ENCODE measurements around the gene AGPAT4. TPM values are rescaled to one million over a fixed set of nuclear protein-coding genes. Genes with fewer than 3 reads are reported as not detected.

The AGPAT4 gene
- total and polyA plus RNA-seq, 2 donors (not counting 3 experiments of a cell fraction or from before 2014, with no cell fraction given): 10.2 to 15.2 TPM

DNA sequence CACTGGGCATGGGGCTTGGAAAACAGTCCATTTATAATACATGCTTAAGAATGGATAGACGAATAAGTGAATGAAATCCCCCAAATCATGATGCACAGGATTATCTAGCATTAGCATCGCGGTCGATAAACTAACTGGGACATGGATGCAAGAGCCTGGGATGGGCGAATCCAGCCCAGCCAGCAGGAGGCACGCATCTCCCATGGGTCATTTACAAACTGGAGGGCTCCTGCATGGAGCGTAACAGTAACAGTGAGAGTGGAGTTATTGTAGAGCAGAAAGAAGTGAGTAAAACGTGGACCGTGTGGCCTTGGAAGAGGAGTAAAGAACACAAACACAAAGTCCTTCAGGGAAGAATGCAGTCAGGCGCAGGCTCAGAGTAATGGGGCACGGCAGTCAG, 136.5 kb downstream of the AGPAT4 start:
- Histone ChIP-seq H3K79me2 (ENCODE audit: control insufficient read depth, insufficient read depth, low read length) (no peaks in the 10 kb centered on the region), H3K9me1 (replicated peaks; ENCODE audit: control insufficient read depth, extremely low read depth, insufficient read depth, low read length) (no peaks in the 10 kb centered on the region), H3K27me3 (ENCODE audit: control insufficient read depth in 2 of 2, insufficient read depth in 2 of 2, low read length in 2 of 2) (no peaks in the 10 kb centered on the region), H3K27ac (ENCODE audit: insufficient read depth, low read depth, low read length) (no peak overlapping the region), H3K4me2 (ENCODE audit: insufficient read depth, low read length) (no peak overlapping the region), H2AFZ (ENCODE audit: low read depth, low read length) (no peak overlapping the region), H4K20me1 (replicated peaks; ENCODE audit: control insufficient read depth, extremely low read depth, insufficient read depth, low read length) (no peaks in the 10 kb centered on the region), H3K4me3 (replicated peaks in 1 of 3; ENCODE audit: insufficient read depth in 1 of 3, low read depth in 1 of 3, low read length in 3 of 3) (no peak overlapping the region), H3K9ac (replicated peaks; ENCODE audit: extremely low read depth, insufficient read depth, low read length) (no peak overlapping the region), H3K9me3 (replicated peaks; ENCODE audit: control insufficient read depth, insufficient read depth, low read length) (no peaks in the 10 kb centered on the region), H3K36me3 (ENCODE audit: control insufficient read depth in 2 of 2, extremely low read depth in 1 of 2, insufficient read depth in 2 of 2, low read length in 2 of 2) (peaks cover 0 to 7% of the 10 kb centered on the region in 2 experiments), H3K4me1 (ENCODE audit: control insufficient read depth, extremely low read depth, insufficient read depth, low read length) (no peaks in the 10 kb centered on the region)
- intact Hi-C loops (cut with micrococcal nuclease): no loop called here
- TF ChIP-seq MYC (IDR thresholded peaks at IDR 0.05; ENCODE audit: low read depth, low read length) (no peak), FOS (IDR thresholded peaks at IDR 0.05; ENCODE audit: borderline replicate concordance, insufficient read depth, low read length) (no peak), GATA2 (IDR thresholded peaks at IDR 0.05; ENCODE audit: insufficient read depth, insufficient read length, low read depth, low read length) (no peak), JUN (IDR thresholded peaks at IDR 0.05; ENCODE audit: borderline replicate concordance, insufficient read depth, insufficient read length, low read depth) (no peak), POLR2A (IDR thresholded peaks at IDR 0.05; ENCODE audit: low read depth, low read length) (no peak), EZH2 (IDR thresholded peaks at IDR 0.05; ENCODE audit: borderline replicate concordance, low read depth, low read length, severe bottlenecking) (no peak), POLR2AphosphoS5 (IDR thresholded peaks at IDR 0.05; ENCODE audit: insufficient read depth, low read depth, low read length) (no peak)
- TF ChIP-seq, protein P1, sequence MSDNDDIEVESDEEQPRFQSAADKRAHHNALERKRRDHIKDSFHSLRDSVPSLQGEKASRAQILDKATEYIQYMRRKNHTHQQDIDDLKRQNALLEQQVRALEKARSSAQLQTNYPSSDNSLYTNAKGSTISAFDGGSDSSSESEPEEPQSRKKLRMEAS (IDR thresholded peaks at IDR 0.05; ENCODE audit: insufficient read depth, insufficient read length): no peak
- TF ChIP-seq, protein P2, sequence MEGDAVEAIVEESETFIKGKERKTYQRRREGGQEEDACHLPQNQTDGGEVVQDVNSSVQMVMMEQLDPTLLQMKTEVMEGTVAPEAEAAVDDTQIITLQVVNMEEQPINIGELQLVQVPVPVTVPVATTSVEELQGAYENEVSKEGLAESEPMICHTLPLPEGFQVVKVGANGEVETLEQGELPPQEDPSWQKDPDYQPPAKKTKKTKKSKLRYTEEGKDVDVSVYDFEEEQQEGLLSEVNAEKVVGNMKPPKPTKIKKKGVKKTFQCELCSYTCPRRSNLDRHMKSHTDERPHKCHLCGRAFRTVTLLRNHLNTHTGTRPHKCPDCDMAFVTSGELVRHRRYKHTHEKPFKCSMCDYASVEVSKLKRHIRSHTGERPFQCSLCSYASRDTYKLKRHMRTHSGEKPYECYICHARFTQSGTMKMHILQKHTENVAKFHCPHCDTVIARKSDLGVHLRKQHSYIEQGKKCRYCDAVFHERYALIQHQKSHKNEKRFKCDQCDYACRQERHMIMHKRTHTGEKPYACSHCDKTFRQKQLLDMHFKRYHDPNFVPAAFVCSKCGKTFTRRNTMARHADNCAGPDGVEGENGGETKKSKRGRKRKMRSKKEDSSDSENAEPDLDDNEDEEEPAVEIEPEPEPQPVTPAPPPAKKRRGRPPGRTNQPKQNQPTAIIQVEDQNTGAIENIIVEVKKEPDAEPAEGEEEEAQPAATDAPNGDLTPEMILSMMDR (IDR thresholded peaks at IDR 0.05; ENCODE audit: extremely low read depth in 1 of 2, insufficient read depth in 1 of 2, low read depth in 1 of 2, low read length in 2 of 2): no peak
- CTCF ChIA-PET: interaction anchor here (1.0 kb wide), 1 partner anchor 234 kb away, joined by 4 read pairs; no protein-coding TSS in a partner anchor
- dilution Hi-C loops (cut with MboI; ENCODE audit: extremely low pct_ligation_motif_present, low sequenced_read_pairs): no loop called here
- POLR2A ChIA-PET: no interaction called here
- BruUV-seq (replicated peaks): no TSS peak
- FAIRE-seq (no peak), DNase-seq (ENCODE audit: low read depth, low spot score) (no peak)
